WTC11 (cell line): Measurements from ENCODE around the gene ZNF649.

Experiments
- CREB1 ChIP-seq: sonication (generic); formaldehyde crosslinking; IDR thresholded peaks from 2 replicates; pipeline ENCODE4 v1.8.0; 2023; ENCODE audit warnings: mild to moderate bottlenecking, missing genetic modification reagents
- CTCF ChIP-seq: fragments of 200-600 bp; IDR thresholded peaks from 2 replicates; pipeline ENCODE4 v1.8.0; 2022; ENCODE audit warnings: antibody characterized with exemption
- IRF1 ChIP-seq: sonication (generic); formaldehyde crosslinking; IDR thresholded peaks from 2 replicates; pipeline ENCODE4 v1.8.0; 2023; ENCODE audit warnings: missing genetic modification reagents
- NR2C2 ChIP-seq: sonication (generic); formaldehyde crosslinking; IDR thresholded peaks from 2 replicates; pipeline ENCODE4 v1.8.0; 2022; ENCODE audit warnings: mild to moderate bottlenecking, missing genetic modification reagents
- USF1 ChIP-seq: sonication (generic); formaldehyde crosslinking; IDR thresholded peaks from 2 replicates; pipeline ENCODE4 v1.8.0; 2022; ENCODE audit warnings: mild to moderate bottlenecking, missing genetic modification reagents

- TF ChIP-seq CTCF (no peak), CREB1 (CRISPR knock-in tag) (no peak), USF1 (CRISPR knock-in tag) (0 out of 2 replicates have a peak, but pooled peaks have one; percentile 20), IRF1 (CRISPR knock-in tag) (no peak), NR2C2 (CRISPR knock-in tag) (no peak)
Measured at GRCh38 chr19:51926784-51927741, 22.2 kb upstream of the ZNF649 start, which contains the start of gene ZNF613.
